Liver (tissue), 3 donors: ENCODE measurements around the gene PRICKLE1.

Experiments
- CTCF ChIP-seq: fragments of 150-350 bp; IDR thresholded peaks from 2 replicates; pipeline ENCODE4 v1.5.1; 2017; ENCODE audit warnings: improper control_type of control experiment, low read depth, low read length; ENCODE audit not compliant: missing input control
- EGR1 ChIP-seq, 2 donors: IDR thresholded peaks; 2 replicates each; pipeline ENCODE4 v1.6.1; 2016 to 2018; ENCODE audit warnings: antibody characterized with exemption in 2 of 2, low read depth in 2 of 2
- HNF4G ChIP-seq: IDR thresholded peaks from 2 replicates; pipeline ENCODE4 v1.6.1; 2016; ENCODE audit warnings: antibody characterized with exemption
- JUND ChIP-seq, 2 donors: IDR thresholded peaks; 2 replicates each; pipeline ENCODE4 v1.6.1; 2016; ENCODE audit warnings: antibody characterized with exemption in 2 of 2
- MAX ChIP-seq: IDR thresholded peaks from 2 replicates; pipeline ENCODE4 v1.6.1; 2016; ENCODE audit warnings: antibody characterized with exemption
- TAF1 ChIP-seq: conservative IDR thresholded peaks from 2 replicates; pipeline ENCODE4 v1.6.1; 2016; ENCODE audit warnings: antibody characterized with exemption, mild to moderate bottlenecking
- YY1 ChIP-seq: IDR thresholded peaks from 2 replicates; pipeline ENCODE4 v1.6.1; 2016; ENCODE audit warnings: antibody characterized with exemption, mild to moderate bottlenecking
- TF ChIP-seq, protein P1 (sequence below): IDR thresholded peaks from 2 replicates; pipeline ENCODE4 v1.6.1; 2016; ENCODE audit warnings: antibody characterized with exemption
- TF ChIP-seq, protein P2 (sequence below): IDR thresholded peaks from 2 replicates; pipeline ENCODE4 v1.6.1; 2016; ENCODE audit warnings: antibody characterized with exemption, mild to moderate bottlenecking
- donor health status: healthy.
- donor health status: healthy.

DNA sequence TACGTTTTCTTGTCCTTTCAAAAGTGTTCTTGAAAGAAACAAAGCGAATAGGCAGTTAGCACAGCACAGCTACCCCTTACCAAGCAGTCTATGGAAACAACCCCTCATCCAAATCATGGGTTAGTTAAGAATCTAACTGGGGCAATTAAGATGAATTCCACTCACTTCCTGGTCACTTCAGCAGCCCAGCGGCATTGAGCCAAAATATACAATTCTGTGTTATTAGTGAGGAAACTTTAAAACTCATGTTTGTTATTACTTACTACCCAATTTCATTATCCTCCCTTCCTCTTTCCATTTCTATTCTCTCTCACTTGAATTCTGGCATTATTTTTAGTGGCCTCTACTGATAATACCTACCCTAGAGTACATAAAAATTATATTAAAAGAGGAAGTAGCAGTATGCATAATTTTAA is 142.2 kb downstream of the PRICKLE1 start:
- TF ChIP-seq CTCF (no peak), YY1 (no peak), TAF1 (no peak), MAX (no peak), EGR1 (IDR thresholded peaks at IDR 0.05; ENCODE audit: low read depth in 2 of 2) (no peak), JUND (IDR thresholded peaks at IDR 0.05) (no peak), HNF4G (no peak)
- TF ChIP-seq, protein P1, sequence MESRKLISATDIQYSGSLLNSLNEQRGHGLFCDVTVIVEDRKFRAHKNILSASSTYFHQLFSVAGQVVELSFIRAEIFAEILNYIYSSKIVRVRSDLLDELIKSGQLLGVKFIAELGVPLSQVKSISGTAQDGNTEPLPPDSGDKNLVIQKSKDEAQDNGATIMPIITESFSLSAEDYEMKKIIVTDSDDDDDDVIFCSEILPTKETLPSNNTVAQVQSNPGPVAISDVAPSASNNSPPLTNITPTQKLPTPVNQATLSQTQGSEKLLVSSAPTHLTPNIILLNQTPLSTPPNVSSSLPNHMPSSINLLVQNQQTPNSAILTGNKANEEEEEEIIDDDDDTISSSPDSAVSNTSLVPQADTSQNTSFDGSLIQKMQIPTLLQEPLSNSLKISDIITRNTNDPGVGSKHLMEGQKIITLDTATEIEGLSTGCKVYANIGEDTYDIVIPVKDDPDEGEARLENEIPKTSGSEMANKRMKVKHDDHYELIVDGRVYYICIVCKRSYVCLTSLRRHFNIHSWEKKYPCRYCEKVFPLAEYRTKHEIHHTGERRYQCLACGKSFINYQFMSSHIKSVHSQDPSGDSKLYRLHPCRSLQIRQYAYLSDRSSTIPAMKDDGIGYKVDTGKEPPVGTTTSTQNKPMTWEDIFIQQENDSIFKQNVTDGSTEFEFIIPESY = no peak
- TF ChIP-seq, protein P2, sequence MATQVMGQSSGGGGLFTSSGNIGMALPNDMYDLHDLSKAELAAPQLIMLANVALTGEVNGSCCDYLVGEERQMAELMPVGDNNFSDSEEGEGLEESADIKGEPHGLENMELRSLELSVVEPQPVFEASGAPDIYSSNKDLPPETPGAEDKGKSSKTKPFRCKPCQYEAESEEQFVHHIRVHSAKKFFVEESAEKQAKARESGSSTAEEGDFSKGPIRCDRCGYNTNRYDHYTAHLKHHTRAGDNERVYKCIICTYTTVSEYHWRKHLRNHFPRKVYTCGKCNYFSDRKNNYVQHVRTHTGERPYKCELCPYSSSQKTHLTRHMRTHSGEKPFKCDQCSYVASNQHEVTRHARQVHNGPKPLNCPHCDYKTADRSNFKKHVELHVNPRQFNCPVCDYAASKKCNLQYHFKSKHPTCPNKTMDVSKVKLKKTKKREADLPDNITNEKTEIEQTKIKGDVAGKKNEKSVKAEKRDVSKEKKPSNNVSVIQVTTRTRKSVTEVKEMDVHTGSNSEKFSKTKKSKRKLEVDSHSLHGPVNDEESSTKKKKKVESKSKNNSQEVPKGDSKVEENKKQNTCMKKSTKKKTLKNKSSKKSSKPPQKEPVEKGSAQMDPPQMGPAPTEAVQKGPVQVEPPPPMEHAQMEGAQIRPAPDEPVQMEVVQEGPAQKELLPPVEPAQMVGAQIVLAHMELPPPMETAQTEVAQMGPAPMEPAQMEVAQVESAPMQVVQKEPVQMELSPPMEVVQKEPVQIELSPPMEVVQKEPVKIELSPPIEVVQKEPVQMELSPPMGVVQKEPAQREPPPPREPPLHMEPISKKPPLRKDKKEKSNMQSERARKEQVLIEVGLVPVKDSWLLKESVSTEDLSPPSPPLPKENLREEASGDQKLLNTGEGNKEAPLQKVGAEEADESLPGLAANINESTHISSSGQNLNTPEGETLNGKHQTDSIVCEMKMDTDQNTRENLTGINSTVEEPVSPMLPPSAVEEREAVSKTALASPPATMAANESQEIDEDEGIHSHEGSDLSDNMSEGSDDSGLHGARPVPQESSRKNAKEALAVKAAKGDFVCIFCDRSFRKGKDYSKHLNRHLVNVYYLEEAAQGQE = no peak
